SK-N-SH (cell line): Measurements from ENCODE around the gene CCDC88C.

Experiments used
- GABPA ChIP-seq: IDR thresholded peaks from 2 replicates; pipeline ENCODE4 v1.4.0; 2012; ENCODE audit warnings: low read depth, mild to moderate bottlenecking
- POLR2AphosphoS5 ChIP-seq: IDR thresholded peaks from 2 replicates; pipeline ENCODE4 v1.6.1; 2012; ENCODE audit warnings: low read depth, low read length
- SMC3 ChIP-seq: IDR thresholded peaks from 2 replicates; pipeline ENCODE4 v1.6.1; 2012; ENCODE audit warnings: low read depth, low read length, improper control_type of control experiment
- TAF1 ChIP-seq: IDR thresholded peaks from 2 replicates; pipeline ENCODE4 v1.6.1; 2012; ENCODE audit warnings: low read depth, mild to moderate bottlenecking, low read length, moderate library complexity, borderline replicate concordance
- USF2 ChIP-seq: fragments of 150-350 bp; IDR thresholded peaks from 2 replicates; pipeline ENCODE4 v1.6.1; 2017; ENCODE audit warnings: antibody characterized with exemption, low read length, low read depth, borderline replicate concordance
- TF ChIP-seq, protein P1 (sequence below): fragments of 200-600 bp; sonication (generic); IDR thresholded peaks from 2 replicates; pipeline ENCODE4 v1.6.1; 2017; ENCODE audit warnings: antibody characterized with exemption, mild to moderate bottlenecking, moderate library complexity
- TF ChIP-seq, protein P2 (sequence below): IDR thresholded peaks from 2 replicates; pipeline ENCODE4; 2012

DNA sequence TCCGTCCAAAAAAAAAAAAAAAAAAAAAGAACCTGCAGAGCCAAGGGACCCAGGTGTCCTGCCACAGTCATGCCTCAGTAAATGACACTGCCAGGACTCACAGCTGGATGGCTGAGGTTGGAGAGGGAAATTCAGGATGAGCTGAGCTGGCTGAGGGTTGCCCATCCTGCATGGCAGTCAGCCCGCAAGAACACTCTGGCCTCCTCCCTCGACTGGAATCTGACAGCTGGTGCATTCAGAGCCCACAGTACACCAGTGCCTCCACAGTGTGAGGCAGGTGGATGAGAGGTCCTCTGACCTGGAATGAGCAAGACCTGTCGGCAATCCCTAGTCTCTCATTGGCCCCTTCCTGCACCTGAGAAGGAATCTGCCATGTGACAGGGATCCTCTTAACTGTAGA lies 98.7 kb downstream of the CCDC88C start:
- TF ChIP-seq USF2 (no peak), TAF1 (no peak), POLR2AphosphoS5 (no peak), SMC3 (no peak), GABPA (no peak)
- TF ChIP-seq, protein P1, sequence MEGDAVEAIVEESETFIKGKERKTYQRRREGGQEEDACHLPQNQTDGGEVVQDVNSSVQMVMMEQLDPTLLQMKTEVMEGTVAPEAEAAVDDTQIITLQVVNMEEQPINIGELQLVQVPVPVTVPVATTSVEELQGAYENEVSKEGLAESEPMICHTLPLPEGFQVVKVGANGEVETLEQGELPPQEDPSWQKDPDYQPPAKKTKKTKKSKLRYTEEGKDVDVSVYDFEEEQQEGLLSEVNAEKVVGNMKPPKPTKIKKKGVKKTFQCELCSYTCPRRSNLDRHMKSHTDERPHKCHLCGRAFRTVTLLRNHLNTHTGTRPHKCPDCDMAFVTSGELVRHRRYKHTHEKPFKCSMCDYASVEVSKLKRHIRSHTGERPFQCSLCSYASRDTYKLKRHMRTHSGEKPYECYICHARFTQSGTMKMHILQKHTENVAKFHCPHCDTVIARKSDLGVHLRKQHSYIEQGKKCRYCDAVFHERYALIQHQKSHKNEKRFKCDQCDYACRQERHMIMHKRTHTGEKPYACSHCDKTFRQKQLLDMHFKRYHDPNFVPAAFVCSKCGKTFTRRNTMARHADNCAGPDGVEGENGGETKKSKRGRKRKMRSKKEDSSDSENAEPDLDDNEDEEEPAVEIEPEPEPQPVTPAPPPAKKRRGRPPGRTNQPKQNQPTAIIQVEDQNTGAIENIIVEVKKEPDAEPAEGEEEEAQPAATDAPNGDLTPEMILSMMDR, result no peak
- TF ChIP-seq, protein P2, sequence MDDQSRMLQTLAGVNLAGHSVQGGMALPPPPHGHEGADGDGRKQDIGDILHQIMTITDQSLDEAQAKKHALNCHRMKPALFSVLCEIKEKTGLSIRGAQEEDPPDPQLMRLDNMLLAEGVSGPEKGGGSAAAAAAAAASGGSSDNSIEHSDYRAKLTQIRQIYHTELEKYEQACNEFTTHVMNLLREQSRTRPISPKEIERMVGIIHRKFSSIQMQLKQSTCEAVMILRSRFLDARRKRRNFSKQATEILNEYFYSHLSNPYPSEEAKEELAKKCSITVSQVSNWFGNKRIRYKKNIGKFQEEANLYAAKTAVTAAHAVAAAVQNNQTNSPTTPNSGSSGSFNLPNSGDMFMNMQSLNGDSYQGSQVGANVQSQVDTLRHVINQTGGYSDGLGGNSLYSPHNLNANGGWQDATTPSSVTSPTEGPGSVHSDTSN, result no peak
